ENCODE measurements around the gene ELOVL7.

The ELOVL7 gene

GRCh38 chr5:60829490-60830266 is 14.4 kb downstream of the ELOVL7 start:
- Histone ChIP-seq H3K36me3 (ENCODE audit: insufficient read depth, low read length) (no peaks in the 10 kb centered on the region), H3K9me3 (ENCODE audit: low read length) (no peaks in the 10 kb centered on the region), H3K79me2 (ENCODE audit: insufficient read depth, low read length) (no peaks in the 10 kb centered on the region), H3K9me2 (ENCODE audit: low read depth, low read length) (no peaks in the 10 kb centered on the region), H3K9ac (ENCODE audit: low read length) (no peak overlapping the region), H3K27me3 (ENCODE audit: insufficient read depth, low read length) (no peaks in the 10 kb centered on the region), H3F3A (ENCODE audit: insufficient read depth, low read length) (no peaks in the 10 kb centered on the region), H3K27ac (ENCODE audit: low read depth, low read length, poor library complexity, severe bottlenecking) (no peak overlapping the region), H3K4me1 (ENCODE audit: insufficient read depth, low read length, severe bottlenecking) (no peaks in the 10 kb centered on the region), H3K4me3 (ENCODE audit: low read depth, low read length, poor library complexity, severe bottlenecking) (no peak overlapping the region), H2AFZ (ENCODE audit: low read length) (no peak overlapping the region), H3K4me2 (ENCODE audit: low read length) (no peak overlapping the region), H4K20me1 (ENCODE audit: insufficient read depth, low read length) (no peaks in the 10 kb centered on the region)
- TF ChIP-seq EZH2 (IDR thresholded peaks at IDR 0.05; ENCODE audit: borderline replicate concordance, low read length) (no peak), CTCF (IDR thresholded peaks at IDR 0.05; ENCODE audit: low read length) (no peak)

GRCh38 chr5:60827201-60827600 is 16.9 kb downstream of the ELOVL7 start:
- Histone ChIP-seq H3K27ac (ENCODE audit: low read depth, low read length, poor library complexity, severe bottlenecking) (no peak overlapping the region), H3K27me3 (ENCODE audit: insufficient read depth, low read length) (0 out of 2 replicates have a peak, but pooled peaks cover 4% of the 10 kb centered on the region), H3K9ac (ENCODE audit: low read length) (no peak overlapping the region), H3K9me3 (ENCODE audit: low read length) (no peaks in the 10 kb centered on the region), H3K79me2 (ENCODE audit: insufficient read depth, low read length) (no peaks in the 10 kb centered on the region), H3K36me3 (ENCODE audit: insufficient read depth, low read length) (no peaks in the 10 kb centered on the region), H3K4me2 (ENCODE audit: low read length) (no peak overlapping the region), H3K9me2 (ENCODE audit: low read depth, low read length) (no peaks in the 10 kb centered on the region), H2AFZ (ENCODE audit: low read length) (no peak overlapping the region), H3K4me3 (ENCODE audit: low read depth, low read length, poor library complexity, severe bottlenecking) (no peak overlapping the region), H4K20me1 (ENCODE audit: insufficient read depth, low read length) (no peaks in the 10 kb centered on the region), H3K4me1 (ENCODE audit: insufficient read depth, low read length, severe bottlenecking) (no peaks in the 10 kb centered on the region), H3F3A (ENCODE audit: insufficient read depth, low read length) (no peaks in the 10 kb centered on the region)
- TF ChIP-seq CTCF (IDR thresholded peaks at IDR 0.05; ENCODE audit: low read length), result no peak
- TF ChIP-seq EZH2 (IDR thresholded peaks at IDR 0.05; ENCODE audit: borderline replicate concordance, low read length), result no peak

GRCh38 chr5:60826653-60827052 is 17.4 kb downstream of the ELOVL7 start:
- H3K79me2 ChIP-seq (ENCODE audit: insufficient read depth, low read length), result no peaks in the 10 kb centered on the region
- H3F3A ChIP-seq (ENCODE audit: insufficient read depth, low read length), result no peaks in the 10 kb centered on the region
- no peak overlapping the region for H2AFZ ChIP-seq (ENCODE audit: low read length)
- H3K4me1 ChIP-seq (ENCODE audit: insufficient read depth, low read length, severe bottlenecking), result no peaks in the 10 kb centered on the region
- no peaks in the 10 kb centered on the region for H3K9me3 ChIP-seq (ENCODE audit: low read length)
- no peaks in the 10 kb centered on the region for H3K9me2 ChIP-seq (ENCODE audit: low read depth, low read length)
- no peaks in the 10 kb centered on the region for H4K20me1 ChIP-seq (ENCODE audit: insufficient read depth, low read length)
- H3K36me3 ChIP-seq (ENCODE audit: insufficient read depth, low read length), result no peaks in the 10 kb centered on the region
- no peak overlapping the region for H3K9ac ChIP-seq (ENCODE audit: low read length)
- H3K4me3 ChIP-seq (ENCODE audit: low read depth, low read length, poor library complexity, severe bottlenecking), result no peak overlapping the region
- no peak overlapping the region for H3K4me2 ChIP-seq (ENCODE audit: low read length)
- H3K27me3 ChIP-seq (ENCODE audit: insufficient read depth, low read length), result 0 out of 2 replicates have a peak, but pooled peaks cover 4% of the 10 kb centered on the region
- no peak for TF ChIP-seq CTCF (IDR thresholded peaks at IDR 0.05; ENCODE audit: low read length)
- no peak for TF ChIP-seq EZH2 (IDR thresholded peaks at IDR 0.05; ENCODE audit: borderline replicate concordance, low read length)
- no peak overlapping the region for H3K27ac ChIP-seq (ENCODE audit: low read depth, low read length, poor library complexity, severe bottlenecking)

All from OCI-LY1 (cell line).